Adrenal gland (tissue), 5 donors: ENCODE measurements around the gene LOXL1.

Experiments
- POLR2A ChIP-seq, 2 donors: fragments of 450-650 bp; IDR thresholded peaks; one replicate each; pipeline ENCODE4 v1.6.1; 2017; ENCODE audit warnings: antibody characterized with exemption in 2 of 2, mild to moderate bottlenecking in 2 of 2, moderate library complexity in 1 of 2
- TF ChIP-seq, protein P1 (sequence below), 6 experiments: fragments of 450-650 bp in 4 of 6; fragments of 200-600 bp in 2 of 6; sonication (generic) in 1 of 6; IDR thresholded peaks; 1 replicate in 5 of 6; 2 replicates in 1 of 6; pipeline versions ENCODE4 v1.5.1 to v1.8.0; 2016 to 2021; ENCODE audit warnings: antibody characterized with exemption in 6 of 6, mild to moderate bottlenecking in 2 of 6, moderate library complexity in 1 of 6
- donor health status: DM: no; HTN: no; CAD: no.

DNA sequence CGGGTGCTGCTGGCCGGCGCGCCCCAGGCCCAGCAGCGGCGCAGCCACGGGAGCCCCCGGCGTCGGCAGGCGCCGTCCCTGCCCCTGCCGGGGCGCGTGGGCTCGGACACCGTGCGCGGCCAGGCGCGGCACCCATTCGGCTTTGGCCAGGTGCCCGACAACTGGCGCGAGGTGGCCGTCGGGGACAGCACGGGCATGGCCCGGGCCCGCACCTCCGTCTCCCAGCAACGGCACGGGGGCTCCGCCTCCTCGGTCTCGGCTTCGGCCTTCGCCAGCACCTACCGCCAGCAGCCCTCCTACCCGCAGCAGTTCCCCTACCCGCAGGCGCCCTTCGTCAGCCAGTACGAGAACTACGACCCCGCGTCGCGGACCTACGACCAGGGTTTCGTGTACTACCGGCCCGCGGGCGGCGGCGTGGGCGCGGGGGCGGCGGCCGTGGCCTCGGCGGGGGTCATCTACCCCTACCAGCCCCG is 777 bp downstream of the LOXL1 start:
- no peak for TF ChIP-seq POLR2A (IDR thresholded peaks at IDR 0.05)
- TF ChIP-seq, protein P1, sequence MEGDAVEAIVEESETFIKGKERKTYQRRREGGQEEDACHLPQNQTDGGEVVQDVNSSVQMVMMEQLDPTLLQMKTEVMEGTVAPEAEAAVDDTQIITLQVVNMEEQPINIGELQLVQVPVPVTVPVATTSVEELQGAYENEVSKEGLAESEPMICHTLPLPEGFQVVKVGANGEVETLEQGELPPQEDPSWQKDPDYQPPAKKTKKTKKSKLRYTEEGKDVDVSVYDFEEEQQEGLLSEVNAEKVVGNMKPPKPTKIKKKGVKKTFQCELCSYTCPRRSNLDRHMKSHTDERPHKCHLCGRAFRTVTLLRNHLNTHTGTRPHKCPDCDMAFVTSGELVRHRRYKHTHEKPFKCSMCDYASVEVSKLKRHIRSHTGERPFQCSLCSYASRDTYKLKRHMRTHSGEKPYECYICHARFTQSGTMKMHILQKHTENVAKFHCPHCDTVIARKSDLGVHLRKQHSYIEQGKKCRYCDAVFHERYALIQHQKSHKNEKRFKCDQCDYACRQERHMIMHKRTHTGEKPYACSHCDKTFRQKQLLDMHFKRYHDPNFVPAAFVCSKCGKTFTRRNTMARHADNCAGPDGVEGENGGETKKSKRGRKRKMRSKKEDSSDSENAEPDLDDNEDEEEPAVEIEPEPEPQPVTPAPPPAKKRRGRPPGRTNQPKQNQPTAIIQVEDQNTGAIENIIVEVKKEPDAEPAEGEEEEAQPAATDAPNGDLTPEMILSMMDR (IDR thresholded peaks at IDR 0.05): no peak
